ENCODE measurements around the gene CTPS2.
"Not testable (repeated sequence)": the region's sequence is repeated elsewhere in the genome, so short reads cannot be mapped to it uniquely, and the experiment has no call there.

Gene CTPS2, protein sequence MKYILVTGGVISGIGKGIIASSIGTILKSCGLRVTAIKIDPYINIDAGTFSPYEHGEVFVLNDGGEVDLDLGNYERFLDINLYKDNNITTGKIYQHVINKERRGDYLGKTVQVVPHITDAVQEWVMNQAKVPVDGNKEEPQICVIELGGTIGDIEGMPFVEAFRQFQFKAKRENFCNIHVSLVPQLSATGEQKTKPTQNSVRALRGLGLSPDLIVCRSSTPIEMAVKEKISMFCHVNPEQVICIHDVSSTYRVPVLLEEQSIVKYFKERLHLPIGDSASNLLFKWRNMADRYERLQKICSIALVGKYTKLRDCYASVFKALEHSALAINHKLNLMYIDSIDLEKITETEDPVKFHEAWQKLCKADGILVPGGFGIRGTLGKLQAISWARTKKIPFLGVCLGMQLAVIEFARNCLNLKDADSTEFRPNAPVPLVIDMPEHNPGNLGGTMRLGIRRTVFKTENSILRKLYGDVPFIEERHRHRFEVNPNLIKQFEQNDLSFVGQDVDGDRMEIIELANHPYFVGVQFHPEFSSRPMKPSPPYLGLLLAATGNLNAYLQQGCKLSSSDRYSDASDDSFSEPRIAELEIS

DNA sequence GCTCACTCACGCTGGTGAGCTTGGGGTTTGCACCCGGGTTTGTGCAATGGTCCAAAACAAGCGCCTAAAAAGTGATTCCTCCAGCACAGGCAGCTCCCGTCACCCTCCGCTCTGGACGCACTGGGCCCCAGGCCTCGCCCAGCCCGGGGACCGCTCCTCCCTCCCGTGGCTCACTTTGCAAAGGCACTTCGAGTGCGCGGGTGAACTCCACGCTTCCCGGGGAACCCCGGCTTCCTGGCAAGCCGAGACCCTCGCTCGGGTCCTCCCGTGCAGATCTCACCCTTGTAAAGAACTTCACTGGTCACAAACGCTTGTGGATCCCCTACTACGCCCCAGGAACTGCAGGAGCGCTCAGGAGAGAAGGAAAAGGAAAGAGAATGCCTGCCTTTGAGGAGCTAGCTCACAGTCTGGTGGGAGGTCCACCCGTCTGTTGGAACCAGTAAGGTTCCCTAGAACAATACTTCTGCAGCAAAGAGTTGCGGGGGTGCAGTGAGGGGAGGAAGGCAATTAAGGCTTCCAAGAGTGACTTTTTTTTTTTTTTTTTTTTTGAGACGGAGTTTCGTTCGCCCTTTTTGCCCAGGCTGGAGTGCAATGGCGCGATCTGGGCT is at the start of gene CTPS2:
TSS of gene CTPS2 (minus strand) at position 122 of the 608 bp plus-strand sequence. CDS start 9,767 bp downstream, outside the sequence.
- peak; percentile 62 for DNase-seq

DNA sequence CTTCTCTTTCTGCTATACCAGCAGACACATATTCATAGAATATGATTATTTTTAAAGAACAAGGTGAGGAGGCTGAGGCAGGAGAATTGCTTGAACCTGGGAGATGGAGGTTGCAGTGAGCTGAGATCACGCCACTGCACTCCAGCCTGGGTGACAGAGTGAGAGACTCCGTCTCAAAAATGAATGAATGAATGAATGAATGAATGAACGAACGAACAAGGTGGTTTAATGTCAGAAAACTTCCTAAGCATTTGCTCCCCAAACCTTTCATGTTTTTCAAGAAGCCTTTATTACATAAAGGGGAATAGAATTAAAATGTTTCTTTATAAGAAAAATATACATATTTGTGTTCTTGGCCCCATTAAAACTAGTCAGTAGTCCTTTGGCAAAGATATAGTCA is 49.0 kb upstream of the CTPS2 start:
- DNase-seq = not testable (repeated sequence)

DNA sequence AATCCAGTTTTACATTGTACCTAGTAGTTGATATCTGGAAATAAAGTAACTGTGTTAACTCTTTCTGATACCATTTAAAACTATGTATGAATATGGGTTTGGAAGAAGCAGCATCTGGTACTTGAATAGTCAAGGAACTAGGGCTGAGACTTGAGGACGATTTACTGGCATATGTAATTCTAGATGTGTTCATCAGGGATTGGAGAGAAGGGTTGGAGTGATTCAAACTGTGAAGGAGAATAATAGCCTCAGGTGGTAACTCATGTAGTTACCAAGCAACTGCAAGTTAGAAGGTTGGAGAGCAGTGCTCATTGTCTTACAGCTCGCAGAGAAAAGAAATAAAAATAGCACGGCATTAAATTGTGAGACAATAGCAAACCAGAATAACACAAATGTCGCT is 44.3 kb upstream of the CTPS2 start:
- DNase-seq = peak; percentile 57

DNA sequence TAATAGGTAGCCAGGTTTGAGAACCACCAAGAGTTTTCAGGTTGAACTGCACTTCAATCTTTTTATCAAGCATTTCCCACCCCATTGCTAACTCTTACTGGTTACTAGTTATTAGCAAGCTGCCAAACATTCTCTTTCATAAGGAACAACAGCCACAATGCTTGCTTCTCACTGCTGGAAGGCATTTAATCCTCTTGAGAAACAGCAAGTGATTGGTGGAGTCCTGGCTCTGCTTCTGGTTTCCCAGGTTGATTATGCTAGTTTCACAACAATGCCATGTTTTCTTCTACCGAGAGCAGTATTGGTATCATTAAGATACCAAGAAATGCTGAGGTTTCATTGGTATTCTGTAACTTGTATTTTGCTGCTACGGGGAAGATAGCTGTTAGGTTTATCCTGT is 41.5 kb upstream of the CTPS2 start:
- no peak for DNase-seq

DNA sequence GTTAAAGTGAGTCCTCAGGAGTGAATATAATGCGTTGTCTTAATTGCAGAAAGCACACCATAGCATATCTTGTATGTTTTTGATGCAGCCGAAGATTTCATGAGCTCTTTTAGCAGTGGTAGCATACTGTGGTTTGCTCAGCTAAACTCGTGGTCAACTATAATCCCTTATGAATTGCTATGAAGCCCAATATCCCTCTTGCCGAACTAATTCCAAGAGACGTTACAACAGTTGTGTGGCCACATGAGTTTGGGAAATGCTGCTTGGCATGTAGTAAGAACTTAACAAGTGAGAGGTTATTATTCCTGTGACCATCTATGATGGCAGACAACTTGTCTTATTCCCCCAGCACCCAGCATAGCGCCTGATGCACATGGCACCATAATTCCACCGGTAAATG is 37.7 kb upstream of the CTPS2 start:
- no peak for DNase-seq

DNA sequence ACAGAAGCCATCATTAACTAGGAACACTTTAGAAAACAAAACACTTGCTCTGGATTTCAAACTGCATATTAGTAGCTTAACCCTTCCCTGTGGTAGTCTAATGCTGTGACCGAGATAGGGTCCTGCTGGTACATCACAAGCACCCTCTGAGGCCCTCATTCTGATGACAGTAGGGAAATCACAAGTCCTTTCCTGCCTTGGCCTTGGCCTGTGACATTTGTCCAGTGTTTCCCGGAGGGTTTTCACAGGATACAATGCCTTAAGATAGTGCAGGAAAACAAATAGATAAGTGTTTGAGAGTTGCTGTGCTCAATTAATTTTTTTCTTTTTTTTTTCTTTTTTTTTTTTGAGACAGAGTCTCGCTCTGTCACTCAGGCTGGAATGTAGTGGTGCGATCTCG is 36.0 kb upstream of the CTPS2 start:
- no peak for DNase-seq

DNA sequence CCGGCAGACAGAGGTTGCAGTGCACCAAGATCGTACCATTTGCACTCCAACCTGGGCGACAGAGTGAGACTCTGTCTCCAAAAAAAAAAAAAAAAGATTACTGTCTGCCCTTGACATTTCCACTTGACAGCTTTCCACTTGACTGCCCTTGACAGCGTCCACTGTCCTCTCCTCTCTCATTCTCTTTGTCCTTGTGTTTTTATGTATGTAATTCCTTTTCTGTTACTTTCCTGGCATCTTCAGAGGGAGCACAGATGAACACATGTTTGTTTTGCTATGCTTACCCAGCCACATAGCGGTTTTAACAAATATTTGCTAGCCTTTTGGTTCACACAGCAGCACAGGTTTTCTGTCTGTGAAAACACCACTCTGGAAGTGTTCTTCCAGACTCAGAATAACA is 33.2 kb upstream of the CTPS2 start:
- DNase-seq = peak; percentile 47

DNA sequence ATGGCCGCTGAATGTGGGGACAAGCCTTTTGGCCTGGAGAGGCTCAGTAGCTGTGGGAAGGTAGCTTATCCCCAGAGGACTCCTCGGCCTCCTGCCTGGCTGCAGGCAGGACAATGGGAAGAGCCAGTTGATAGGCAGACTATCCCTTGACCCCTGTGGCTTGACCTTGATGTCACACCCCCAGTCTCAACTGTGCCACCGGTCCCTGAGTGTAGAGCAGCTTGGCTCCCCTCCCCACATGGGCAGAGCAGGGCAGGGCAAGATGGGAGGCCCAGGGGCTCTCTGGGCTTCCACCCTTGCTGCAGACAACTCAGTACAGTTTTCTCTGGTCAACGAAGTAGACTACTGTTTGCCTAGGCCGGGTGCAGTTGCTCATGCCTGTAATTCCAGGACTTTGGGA is 32.6 kb upstream of the CTPS2 start:
- DNase-seq = no peak

DNA sequence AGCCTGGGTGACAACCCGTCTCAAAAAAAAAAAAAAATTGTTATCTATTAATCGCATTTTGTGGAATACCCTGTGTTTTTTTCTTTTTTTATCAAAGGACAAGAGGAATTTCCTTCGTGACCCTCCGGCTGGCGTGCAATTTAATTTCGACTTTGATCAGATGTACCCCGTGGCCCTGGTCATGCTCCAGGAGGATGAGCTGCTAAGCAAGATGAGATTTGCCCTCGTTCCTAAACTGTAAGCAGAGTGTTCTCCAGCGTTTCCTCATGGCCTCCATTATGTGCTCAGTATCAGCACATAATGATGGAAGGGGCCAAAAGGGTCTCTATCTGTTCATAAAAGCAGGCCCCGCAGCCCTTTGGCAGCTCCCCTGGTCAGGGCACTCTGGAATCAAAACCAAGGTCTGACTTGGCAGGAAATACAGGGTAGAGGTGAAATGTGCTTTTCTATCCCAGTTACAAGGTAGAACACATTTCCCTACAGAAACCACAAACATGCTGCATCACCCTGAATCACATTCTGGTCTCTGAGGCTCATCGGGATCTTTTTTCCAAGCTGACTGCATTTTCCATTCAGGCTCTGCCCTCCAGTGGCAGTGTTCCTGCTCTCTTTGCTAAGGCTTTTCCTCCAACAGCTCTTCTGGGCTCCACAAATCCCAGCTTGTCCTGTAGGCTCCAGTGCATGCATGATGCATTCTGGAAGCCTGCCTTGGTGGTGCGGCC is 31.3 kb upstream of the CTPS2 start:
- no peak for DNase-seq

DNA sequence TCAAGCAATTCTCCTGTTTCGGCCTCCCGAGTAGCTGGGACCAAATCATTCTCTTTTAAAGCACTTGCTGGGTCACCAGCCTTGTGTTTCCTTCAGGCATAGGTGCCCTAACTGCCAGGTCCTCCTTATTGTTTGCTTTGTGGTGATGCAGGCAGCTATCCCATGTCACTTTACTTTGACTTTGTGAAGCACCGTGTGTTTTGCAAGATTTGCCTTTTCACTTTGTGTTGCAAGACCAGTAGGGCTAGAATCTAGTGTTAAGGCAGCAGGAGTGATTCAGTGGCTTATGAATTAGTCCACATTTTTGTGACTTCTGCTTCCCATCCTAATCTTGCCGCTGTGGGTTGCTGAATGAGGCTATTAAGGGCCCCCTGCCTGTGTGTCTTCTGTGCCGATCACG is 27.1 kb upstream of the CTPS2 start:
- no peak for DNase-seq

DNA sequence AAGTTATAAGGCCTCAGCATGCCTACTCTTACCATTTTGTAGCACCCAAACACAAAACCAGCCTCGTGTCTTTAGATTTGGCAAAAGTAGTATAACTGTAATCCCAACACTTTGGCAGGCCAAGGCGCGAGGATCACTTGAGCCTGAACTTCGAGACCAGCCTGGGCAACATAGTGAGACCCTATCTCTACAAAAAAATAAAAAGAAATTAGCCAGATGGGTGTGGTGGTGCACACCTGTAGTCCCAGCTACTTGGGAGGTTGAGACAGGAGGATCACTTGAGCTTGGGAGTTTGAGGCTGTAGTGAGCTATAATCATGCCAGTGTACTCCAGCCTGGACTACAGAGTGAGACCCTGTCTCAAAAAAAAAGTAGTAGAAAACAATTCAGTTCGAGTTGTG is 24.6 kb upstream of the CTPS2 start:
- no peak for DNase-seq

DNA sequence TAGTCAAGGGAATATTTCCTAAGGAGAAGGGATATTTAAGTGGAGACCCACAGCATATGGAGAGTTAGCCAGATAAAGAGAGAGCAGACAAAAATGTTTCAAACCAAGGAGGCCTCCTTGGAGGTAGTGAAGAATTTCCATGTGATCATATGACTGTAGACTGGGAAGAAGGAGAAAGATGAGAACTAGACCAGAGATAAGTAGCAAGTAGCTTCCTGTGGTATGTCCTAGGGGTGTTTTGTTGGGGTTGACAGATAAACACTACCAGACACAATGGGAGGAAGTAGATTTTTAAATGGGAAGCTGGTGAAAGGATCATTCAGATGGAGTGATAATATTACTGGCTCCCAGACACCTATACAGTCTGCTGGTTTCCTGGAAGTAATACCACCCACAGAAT is 20.5 kb upstream of the CTPS2 start:
- DNase-seq = no peak

DNA sequence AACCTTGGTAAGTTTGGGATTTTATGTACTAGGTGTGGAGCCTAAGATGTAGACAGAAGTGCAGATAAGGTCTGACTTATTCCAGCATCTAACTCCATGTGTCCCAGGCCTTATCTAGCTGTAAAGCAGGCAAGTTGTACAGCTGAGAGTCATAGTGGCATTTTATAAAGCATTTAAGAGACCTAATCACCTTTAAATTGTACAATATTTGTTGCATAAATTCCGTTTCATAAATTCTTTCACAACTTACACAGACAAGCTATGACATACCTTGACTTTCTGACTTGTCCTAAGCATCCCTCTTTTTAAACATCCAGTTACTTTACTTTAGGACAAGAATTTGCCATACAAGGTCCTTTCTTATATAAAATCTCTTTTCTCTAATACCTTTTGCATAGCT is 18.0 kb upstream of the CTPS2 start:
- no peak for DNase-seq

DNA sequence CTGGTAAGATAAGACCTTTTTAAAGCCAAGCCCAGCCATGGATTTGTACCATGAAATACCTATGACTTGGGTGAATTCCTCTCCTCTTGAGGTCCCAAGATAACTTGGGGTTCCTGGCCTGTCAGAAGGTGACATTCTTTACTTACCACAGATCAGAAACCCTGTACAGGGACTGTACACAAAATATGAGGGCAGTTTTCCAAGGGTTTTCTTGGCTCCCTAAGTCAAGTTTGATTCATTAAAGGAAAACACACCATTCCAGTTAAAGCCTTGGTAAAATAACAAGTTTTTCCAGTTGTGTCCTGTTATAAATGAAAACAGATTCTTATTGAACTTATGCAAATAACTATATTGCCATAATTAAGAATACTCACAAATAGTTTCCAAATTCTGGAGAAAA is 15.2 kb upstream of the CTPS2 start:
- DNase-seq = no peak

DNA sequence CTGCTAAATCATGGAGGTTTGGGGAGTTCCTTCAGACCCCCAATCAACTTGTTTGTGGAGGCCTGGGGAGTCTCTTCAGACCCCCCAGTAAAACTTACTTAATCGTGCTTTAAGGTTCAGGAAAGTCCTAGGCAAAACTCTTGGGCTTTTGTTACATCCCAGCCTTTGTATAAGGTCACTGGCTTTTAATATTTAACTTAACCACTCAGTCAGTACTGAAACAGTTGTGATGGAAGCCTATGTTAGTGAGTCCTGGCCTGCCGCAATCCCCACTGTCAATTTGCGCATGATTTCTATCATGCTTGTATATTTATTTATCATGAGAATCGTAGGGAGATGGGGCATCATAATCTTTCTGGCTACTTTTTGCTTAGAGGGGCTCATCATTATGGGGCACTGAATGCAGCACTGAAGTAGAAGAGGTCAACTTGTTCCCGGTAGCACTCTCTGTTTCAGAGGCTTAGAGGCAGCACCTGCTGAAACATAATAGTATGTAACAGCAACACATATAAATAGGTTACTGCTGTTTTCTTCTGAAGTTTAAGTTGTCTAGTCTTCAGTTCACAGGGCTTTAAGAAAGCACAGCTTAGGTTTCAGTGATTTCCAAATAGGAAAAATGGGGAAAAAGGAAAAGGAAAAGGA is 14.0 kb upstream of the CTPS2 start:
- not testable (repeated sequence) for DNase-seq

DNA sequence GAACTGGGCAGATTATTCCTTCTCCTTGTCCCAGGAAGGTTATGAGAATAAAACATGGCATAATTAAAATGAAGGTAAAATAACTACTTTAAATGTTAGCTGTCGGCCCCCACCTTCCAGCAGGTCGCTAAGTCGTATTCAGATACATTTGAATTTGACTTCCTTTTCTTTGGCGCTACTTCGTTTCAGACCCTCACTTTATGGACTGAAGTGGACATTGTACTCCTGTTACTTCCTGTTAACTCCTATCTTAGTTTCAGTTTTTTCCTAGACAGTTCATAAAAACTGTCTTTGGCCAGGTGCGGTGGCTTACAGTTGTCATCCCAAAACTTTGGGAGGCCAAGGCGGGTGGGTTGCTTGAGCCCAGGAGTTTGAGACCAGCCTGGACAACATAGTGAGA is 12.6 kb upstream of the CTPS2 start:
- DNase-seq = no peak

DNA sequence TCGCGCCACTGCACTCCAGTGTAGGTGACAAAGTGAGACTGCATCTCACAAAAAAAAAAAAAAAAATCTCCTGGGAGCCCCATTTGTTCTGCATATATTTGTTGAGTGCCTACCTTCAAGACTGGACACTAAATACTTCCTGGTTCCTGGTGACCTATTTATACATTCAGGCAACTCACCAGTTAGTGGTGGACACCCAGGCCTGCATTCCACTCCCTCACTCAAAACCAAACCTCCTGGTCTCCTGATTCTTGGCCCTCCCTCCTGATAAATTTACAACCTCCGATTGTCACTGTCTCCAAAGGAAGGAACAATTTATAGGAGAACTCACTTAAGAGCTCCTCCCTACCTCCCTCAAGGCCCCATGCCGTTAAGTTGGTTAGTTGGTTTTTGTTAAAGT is 10.0 kb upstream of the CTPS2 start:
- DNase-seq = no peak

DNA sequence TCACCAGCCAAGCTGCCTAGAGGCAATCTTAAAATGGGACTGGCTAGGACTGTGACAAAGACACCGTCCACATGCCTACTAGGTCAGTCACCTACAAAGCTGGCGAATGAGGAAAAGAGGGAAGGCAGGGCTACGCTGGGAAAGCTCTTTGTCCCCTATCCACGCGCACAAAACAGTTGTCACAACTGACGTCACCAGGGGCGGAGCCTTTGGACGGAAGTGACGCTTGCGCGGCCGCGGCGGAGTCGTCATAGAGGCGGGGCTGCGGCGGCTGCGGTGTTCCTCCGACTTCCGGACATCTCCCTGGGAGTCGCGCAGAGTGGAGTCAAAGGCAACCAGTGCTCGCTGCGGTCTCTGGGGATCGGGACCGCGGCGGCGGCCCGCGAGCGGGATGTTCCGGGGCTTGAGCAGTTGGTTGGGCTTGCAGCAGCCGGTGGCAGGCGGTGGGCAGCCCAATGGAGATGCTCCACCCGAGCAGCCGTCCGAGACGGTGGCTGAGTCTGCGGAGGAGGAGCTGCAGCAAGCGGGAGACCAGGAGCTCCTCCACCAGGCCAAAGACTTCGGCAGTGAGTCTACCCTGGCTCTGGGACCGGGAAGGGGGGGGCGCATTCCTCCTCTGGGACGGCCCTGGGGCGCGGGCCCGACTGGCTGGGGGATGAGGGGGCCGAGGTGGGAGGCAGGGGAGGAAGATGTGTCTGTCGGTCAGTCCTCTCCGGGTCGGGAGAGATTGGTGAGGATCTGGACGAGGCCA is 7.0 kb upstream of the CTPS2 start, which contains the start of gene SYAP1:
TSS of gene SYAP1 (plus strand) at position 279 of the 751 bp plus-strand sequence. CDS start at position 392, 113 bp downstream.
- DNase-seq = peak; percentile 98

DNA sequence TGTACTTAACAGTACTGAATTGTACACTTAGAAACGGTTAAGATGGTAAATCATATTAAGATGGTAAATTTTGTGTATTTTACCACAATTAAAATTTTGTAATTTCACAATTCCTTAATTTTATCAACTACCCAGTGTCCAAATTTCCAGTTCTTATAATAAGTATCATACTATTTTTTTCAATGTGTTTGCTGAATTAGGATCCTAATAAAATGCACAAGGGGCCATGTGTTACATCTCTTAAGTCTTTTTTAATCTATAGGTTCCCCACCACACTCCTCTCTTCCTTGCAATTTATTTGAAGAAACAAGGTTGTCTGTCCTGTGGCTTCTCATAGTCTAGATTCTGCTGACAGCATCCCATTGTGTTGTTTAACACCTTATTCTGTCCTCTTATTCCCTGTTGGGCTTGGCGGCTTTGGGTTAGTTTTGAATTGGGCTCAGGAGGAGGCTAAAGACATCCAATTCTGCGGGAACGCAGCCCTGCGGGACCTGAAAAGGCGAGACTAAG is 6.4 kb upstream of the CTPS2 start:
- DNase-seq = no peak

DNA sequence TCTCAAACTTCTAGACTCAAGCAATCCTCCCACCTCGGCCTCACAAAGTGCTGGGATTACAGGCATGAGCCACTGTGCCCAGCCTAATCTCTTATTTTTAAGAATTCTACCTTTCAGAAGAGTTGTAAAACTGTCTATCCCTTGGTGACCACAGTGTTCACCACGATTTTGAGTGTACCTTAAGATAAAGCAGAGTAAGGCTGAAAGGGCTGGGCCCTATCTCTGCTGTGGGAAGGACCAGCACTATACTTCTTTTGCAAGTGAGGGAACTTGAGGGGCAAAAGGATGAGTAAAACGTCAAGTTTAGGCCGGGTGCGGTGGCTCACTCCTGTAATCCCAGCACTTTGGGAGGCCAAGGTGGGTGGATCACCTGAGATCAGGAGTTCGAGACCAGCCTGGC is 4.0 kb upstream of the CTPS2 start:
- DNase-seq = not testable (repeated sequence)

DNA sequence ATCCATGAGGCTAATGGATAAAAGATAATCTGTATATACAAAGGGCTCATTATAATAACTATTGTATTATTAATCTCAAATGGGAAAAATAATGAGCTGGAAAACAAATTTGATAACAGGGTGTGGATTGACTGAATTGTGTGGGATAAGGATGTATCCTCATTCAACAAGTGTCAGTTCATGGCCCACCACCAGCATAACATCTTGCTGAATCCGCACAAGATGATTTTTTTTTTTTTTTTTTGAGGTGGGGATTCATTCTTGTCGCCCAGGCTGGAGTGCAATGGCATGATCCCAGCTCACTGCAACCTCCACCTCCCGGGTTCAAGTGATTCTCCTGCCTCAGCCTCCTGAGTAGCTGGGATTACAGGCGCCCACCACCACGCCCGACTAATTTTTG is 3.2 kb upstream of the CTPS2 start:
- not testable (repeated sequence) for DNase-seq

DNA sequence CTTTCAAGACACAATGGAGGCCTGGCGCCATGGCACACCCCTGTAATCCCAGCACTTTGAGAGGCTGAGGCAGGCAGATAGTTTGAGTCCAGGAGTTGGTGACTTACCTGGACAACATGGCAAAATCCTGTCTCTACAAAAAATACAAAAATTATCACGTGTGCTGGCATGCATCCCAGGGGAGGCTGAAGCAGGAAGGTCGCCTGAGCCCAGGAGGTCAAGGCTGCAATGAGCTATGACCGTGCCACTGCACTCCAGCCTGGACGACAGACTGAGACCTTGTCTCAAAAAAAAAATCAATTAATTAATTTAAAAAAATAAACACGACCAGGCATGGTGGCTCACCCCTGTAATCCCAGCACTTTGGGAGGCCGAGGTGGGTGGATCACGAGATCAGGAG is 2.0 kb upstream of the CTPS2 start:
- no peak for DNase-seq

All from NCI-H2227 treated with DMSO at 0.1 percent for 48 hours (cell line).